Prostate gland (tissue), 2 donors: Measurements from ENCODE around the gene DSCAM.

Experiments used
- POLR2A ChIP-seq: fragments of 450-650 bp; IDR thresholded peaks from one replicate; pipeline ENCODE4 v1.6.1; 2016; ENCODE audit warnings: antibody characterized with exemption, mild to moderate bottlenecking
- POLR2AphosphoS5 ChIP-seq: sonication (generic); formaldehyde crosslinking; IDR thresholded peaks from one replicate; pipeline ENCODE4 v1.6.1; 2017; ENCODE audit warnings: antibody characterized with exemption
- TF ChIP-seq, protein P1 (sequence below), 4 experiments: fragments of 200-600 bp in 2 of 4; fragments of 450-650 bp in 2 of 4; sonication (generic) in 2 of 4; IDR thresholded peaks; 1 replicate in 3 of 4; 2 replicates in 1 of 4; pipeline ENCODE4 v1.5.1; 2016 to 2019; ENCODE audit warnings: antibody characterized with exemption in 4 of 4, mild to moderate bottlenecking in 2 of 4, moderate library complexity in 2 of 4

DNA sequence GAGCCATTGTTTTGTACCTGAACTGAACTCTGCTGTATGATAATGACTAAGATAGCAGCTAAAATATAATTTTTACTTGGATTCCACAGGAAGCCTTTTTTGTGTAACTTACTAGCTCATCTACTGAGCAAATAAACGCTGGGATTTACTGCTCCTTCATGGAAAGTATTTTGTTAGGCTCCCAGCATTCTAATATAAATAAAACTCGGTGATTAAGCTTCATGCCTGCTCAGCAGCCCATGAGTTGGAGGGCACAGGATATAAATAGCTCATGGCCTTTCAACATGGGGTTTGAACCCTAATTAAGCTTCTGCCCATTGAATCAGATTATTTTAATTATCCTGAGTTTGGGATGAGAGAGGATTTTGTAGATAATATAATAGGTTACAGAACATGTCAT is 799.7 kb downstream of the DSCAM start:
- TF ChIP-seq POLR2AphosphoS5, result no peak
- TF ChIP-seq, protein P1, sequence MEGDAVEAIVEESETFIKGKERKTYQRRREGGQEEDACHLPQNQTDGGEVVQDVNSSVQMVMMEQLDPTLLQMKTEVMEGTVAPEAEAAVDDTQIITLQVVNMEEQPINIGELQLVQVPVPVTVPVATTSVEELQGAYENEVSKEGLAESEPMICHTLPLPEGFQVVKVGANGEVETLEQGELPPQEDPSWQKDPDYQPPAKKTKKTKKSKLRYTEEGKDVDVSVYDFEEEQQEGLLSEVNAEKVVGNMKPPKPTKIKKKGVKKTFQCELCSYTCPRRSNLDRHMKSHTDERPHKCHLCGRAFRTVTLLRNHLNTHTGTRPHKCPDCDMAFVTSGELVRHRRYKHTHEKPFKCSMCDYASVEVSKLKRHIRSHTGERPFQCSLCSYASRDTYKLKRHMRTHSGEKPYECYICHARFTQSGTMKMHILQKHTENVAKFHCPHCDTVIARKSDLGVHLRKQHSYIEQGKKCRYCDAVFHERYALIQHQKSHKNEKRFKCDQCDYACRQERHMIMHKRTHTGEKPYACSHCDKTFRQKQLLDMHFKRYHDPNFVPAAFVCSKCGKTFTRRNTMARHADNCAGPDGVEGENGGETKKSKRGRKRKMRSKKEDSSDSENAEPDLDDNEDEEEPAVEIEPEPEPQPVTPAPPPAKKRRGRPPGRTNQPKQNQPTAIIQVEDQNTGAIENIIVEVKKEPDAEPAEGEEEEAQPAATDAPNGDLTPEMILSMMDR (IDR thresholded peaks at IDR 0.05), result no peak
- TF ChIP-seq POLR2A, result no peak
